Upper lobe of left lung (tissue), 4 donors: ENCODE data around the gene DIMT1.

Experiments used
- EP300 ChIP-seq, 4 donors: sonication (generic); formaldehyde crosslinking; IDR thresholded peaks; one replicate each; pipeline ENCODE4 v1.5.1; 2017; ENCODE audit warnings: antibody characterized with exemption in 4 of 4, control low read depth in 2 of 4
- POLR2A ChIP-seq, 4 donors: fragments of 450-650 bp; IDR thresholded peaks; one replicate each; pipeline ENCODE4 v1.5.1; 2016 to 2017; ENCODE audit warnings: antibody characterized with exemption in 4 of 4, mild to moderate bottlenecking in 2 of 4
- TF ChIP-seq, protein P1 (sequence below), 6 experiments: fragments of 450-650 bp in 4 of 6; fragments of 200-600 bp in 2 of 6; sonication (generic) in 2 of 6; IDR thresholded peaks; one replicate each; pipeline ENCODE4 v1.5.1; 2016 to 2019; ENCODE audit warnings: antibody characterized with exemption in 6 of 6

DNA sequence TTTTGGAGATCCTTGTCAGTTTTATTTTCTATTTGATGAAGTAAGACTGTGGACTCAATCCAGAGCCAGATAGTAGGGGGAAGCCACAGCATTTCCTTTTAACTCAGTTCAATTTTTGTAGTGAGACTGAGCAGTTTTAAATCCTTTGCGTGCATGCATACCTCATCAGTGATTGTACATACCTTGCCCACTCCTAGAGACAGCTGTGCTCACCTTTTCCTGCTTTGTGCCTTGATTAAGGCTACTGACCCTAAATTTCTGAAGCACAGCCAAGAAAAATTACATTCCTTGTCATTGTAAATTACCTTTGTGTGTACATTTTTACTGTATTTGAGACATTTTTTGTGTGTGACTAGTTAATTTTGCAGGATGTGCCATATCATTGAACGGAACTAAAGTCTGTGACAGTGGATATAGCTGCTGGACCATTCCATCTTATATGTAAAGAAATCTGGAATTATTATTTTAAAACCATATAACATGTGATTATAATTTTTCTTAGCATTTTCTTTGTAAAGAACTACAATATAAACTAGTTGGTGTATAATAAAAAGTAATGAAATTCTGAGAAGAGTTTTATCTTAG is 17.8 kb downstream of the DIMT1 start:
- TF ChIP-seq, protein P1, sequence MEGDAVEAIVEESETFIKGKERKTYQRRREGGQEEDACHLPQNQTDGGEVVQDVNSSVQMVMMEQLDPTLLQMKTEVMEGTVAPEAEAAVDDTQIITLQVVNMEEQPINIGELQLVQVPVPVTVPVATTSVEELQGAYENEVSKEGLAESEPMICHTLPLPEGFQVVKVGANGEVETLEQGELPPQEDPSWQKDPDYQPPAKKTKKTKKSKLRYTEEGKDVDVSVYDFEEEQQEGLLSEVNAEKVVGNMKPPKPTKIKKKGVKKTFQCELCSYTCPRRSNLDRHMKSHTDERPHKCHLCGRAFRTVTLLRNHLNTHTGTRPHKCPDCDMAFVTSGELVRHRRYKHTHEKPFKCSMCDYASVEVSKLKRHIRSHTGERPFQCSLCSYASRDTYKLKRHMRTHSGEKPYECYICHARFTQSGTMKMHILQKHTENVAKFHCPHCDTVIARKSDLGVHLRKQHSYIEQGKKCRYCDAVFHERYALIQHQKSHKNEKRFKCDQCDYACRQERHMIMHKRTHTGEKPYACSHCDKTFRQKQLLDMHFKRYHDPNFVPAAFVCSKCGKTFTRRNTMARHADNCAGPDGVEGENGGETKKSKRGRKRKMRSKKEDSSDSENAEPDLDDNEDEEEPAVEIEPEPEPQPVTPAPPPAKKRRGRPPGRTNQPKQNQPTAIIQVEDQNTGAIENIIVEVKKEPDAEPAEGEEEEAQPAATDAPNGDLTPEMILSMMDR (IDR thresholded peaks at IDR 0.05): no peak
- no peak for TF ChIP-seq POLR2A (IDR thresholded peaks at IDR 0.05)
- no peak for TF ChIP-seq EP300 (IDR thresholded peaks at IDR 0.05)
